ENCODE data around the gene DRICH1. TPM values are rescaled to one million over a fixed set of nuclear protein-coding genes. Genes with fewer than 3 reads are reported as not detected.
"Not testable (repeated sequence)": the region's sequence is repeated elsewhere in the genome, so short reads cannot be mapped to it uniquely, and the experiment has no call there.

Gene DRICH1
- total and polyA plus RNA-seq, 9 donors: 0.32 to 3.6 (median 0.79) TPM; not detected in 1

DNA sequence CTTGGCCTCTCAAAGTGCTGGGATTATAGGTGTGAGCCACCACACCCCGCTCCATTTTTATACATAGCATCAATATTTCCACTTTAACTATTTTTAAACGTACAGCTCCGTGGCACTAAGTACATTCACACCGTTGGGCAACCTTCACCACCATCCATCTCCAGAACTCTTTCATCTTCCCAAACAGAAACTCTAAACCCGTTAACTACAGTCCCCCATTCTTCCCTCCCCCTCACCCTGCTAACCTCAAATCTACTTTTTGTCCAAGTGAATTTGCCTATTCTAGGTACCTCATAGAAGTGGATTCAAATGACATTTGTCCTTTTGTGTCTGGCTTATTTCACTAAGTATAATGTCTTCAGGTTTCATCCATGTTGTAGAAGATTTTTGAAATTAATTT is 55.4 kb downstream of the DRICH1 start:
- no peaks in the 10 kb centered on the region for H3K36me3 ChIP-seq
- 67 to 76% (median 70%) methylated on average over 5 of the region's 5 CpGs for WGBS, 3 donors

DNA sequence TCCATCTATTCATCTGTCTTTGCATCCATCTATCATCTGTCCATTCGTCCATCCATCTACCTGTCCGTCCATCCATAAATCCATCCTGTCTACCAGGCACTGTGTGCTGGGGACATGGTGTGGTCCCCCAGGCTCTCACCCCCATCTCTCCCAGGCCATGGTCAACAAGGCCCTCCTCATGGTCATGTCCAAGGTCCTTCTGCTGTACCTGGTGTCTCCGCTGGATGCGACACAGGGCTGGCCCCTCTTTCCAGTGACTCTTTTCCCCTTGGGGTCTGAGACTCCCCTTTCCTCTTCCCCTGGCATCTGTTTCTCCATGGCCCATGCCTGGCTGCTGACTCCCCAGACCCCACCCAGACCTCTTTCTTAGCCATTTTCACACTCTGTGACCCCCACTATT is 56.5 kb downstream of the DRICH1 start:
- H3K9me3 ChIP-seq: no peaks in the 10 kb centered on the region

More for the DNA sequence above, 55.4 kb downstream of the DRICH1 start:
- no peak for DNase-seq
- H3K9me3 ChIP-seq: no peaks in the 10 kb centered on the region
- no peak overlapping the region for H3K4me3 ChIP-seq
- H3K4me1 ChIP-seq (ENCODE audit: insufficient read depth): no peaks in the 10 kb centered on the region
- intact Hi-C loops (cut with DNase I): no loop called here
- TF ChIP-seq, protein P1, sequence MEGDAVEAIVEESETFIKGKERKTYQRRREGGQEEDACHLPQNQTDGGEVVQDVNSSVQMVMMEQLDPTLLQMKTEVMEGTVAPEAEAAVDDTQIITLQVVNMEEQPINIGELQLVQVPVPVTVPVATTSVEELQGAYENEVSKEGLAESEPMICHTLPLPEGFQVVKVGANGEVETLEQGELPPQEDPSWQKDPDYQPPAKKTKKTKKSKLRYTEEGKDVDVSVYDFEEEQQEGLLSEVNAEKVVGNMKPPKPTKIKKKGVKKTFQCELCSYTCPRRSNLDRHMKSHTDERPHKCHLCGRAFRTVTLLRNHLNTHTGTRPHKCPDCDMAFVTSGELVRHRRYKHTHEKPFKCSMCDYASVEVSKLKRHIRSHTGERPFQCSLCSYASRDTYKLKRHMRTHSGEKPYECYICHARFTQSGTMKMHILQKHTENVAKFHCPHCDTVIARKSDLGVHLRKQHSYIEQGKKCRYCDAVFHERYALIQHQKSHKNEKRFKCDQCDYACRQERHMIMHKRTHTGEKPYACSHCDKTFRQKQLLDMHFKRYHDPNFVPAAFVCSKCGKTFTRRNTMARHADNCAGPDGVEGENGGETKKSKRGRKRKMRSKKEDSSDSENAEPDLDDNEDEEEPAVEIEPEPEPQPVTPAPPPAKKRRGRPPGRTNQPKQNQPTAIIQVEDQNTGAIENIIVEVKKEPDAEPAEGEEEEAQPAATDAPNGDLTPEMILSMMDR (IDR thresholded peaks at IDR 0.05): no peak
- TF ChIP-seq EP300 (IDR thresholded peaks at IDR 0.05): no peak
- no peak for TF ChIP-seq POLR2A (IDR thresholded peaks at IDR 0.05)
- no peaks in the 10 kb centered on the region for H3K27me3 ChIP-seq
- no peak overlapping the region for H3K27ac ChIP-seq

GRCh38 chr22:23574877-23575276 is 57.2 kb downstream of the DRICH1 start:
- Histone ChIP-seq H3K36me3 (no peaks in the 10 kb centered on the region), H3K27ac (no peak overlapping the region), H3K27me3 (no peaks in the 10 kb centered on the region), H3K9me3 (no peaks in the 10 kb centered on the region), H3K4me3 (no peak overlapping the region), H3K4me1 (ENCODE audit: insufficient read depth) (no peaks in the 10 kb centered on the region)
- TF ChIP-seq EP300 (IDR thresholded peaks at IDR 0.05) (no peak), POLR2A (IDR thresholded peaks at IDR 0.05) (no peak)
- TF ChIP-seq, protein P1 (IDR thresholded peaks at IDR 0.05): no peak
- DNase-seq: peak in 2 of 5 donors; percentile 8 to 13
- intact Hi-C loops (cut with DNase I): no loop called here
- WGBS, 3 donors: 64 to 74% (median 72%) methylated on average over 8 of the region's 8 CpGs

More for the DNA sequence above, 56.5 kb downstream of the DRICH1 start:
- TF ChIP-seq, protein P1 (IDR thresholded peaks at IDR 0.05): no peak
- TF ChIP-seq POLR2A (IDR thresholded peaks at IDR 0.05): no peak
- TF ChIP-seq EP300 (IDR thresholded peaks at IDR 0.05): no peak
- Histone ChIP-seq H3K27me3 (no peaks in the 10 kb centered on the region), H3K4me3 (no peak overlapping the region), H3K36me3 (no peaks in the 10 kb centered on the region), H3K27ac (no peak overlapping the region), H3K4me1 (ENCODE audit: insufficient read depth) (no peaks in the 10 kb centered on the region)
- DNase-seq: peak in 2 of 5 donors; percentile 9 to 16
- intact Hi-C loops (cut with DNase I): no loop called here
- WGBS, 3 donors: 92 to 94% (median 93%) methylated on average over 4 of the region's 4 CpGs

DNA sequence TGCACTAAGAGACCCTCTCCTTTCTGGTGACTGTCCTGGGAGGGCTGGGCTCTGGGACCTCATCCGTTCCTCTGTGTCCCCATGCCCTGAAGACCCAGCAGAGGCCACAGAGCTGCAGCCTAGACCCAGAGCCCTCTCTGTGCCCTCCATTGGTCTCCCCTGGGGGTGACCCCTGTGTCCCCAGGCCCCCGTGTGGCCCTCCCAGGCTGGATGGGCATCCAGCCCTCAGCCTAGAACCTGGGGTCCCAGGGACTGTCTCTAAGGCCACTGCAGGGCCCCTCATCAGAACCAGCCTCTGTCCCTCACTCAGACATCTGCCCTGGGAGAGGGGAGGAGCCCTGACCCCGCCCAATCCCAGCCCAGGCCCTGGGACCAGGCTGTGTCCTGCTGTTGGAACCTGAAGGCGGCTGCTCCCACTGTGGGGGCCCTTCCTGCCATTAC is 57.7 kb downstream of the DRICH1 start:
- DNase-seq: peak in 2 of 5 donors; percentile 5 to 13
- intact Hi-C loops (cut with DNase I): no loop called here
- Histone ChIP-seq H3K27ac (no peak overlapping the region), H3K27me3 (no peaks in the 10 kb centered on the region), H3K4me3 (no peak overlapping the region), H3K9me3 (no peaks in the 10 kb centered on the region), H3K36me3 (no peaks in the 10 kb centered on the region), H3K4me1 (ENCODE audit: insufficient read depth) (no peaks in the 10 kb centered on the region)
- WGBS, 3 donors: 74 to 81% (median 75%) methylated on average over 3 to 4 of the region's 4 CpGs
- TF ChIP-seq EP300 (IDR thresholded peaks at IDR 0.05) (no peak), POLR2A (IDR thresholded peaks at IDR 0.05) (no peak)
- TF ChIP-seq, protein P1 (IDR thresholded peaks at IDR 0.05): no peak

DNA sequence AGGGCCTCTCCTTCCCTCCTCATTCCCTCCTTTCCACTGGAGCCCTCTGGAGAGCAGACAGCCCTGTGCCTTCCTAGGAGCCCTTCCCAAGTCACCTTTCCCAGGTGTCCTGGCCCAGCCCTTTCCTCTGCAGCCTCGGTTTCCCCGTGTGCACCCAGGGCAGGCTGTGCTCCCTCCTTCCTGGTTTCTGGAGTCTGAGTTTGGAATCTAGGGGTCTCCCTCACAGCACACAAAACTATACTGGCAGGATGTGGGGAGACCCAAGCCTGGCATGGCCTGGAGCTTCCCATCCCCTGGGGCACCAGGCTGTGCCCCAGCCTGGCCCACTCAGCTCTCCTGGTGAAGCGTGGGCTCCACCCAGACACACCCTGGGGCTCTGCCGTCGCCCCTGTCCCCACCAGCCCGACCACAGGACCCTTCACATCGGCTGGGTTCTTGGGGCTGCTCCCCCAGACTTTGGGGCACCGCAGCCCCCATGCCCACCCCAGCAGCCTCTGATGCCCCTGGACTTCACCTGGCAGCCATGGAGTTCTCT is 58.4 kb downstream of the DRICH1 start:
- H3K36me3 ChIP-seq; H3K9me3 ChIP-seq; H3K27me3 ChIP-seq; H3K27ac ChIP-seq; intact Hi-C loops (cut with DNase I); H3K4me1 ChIP-seq (ENCODE audit: insufficient read depth); H3K4me3 ChIP-seq: not testable (repeated sequence)
- WGBS, 3 donors: 52 to 86% (median 71%) methylated on average over 5 to 8 of the region's 8 CpGs
- DNase-seq: peak in 2 of 5 donors; percentile 4 to 8

GRCh38 chr22:23573106-23573505 is 59.0 kb downstream of the DRICH1 start:
- H3K27me3 ChIP-seq; H3K4me1 ChIP-seq (ENCODE audit: insufficient read depth); intact Hi-C loops (cut with DNase I); H3K36me3 ChIP-seq; H3K27ac ChIP-seq; H3K9me3 ChIP-seq; H3K4me3 ChIP-seq: not testable (repeated sequence)
- peak in 1 of 5 donors; percentile 11 for DNase-seq
- 75 to 90% (median 77%) methylated on average over 13 of the region's 13 CpGs for WGBS, 3 donors
